Mesenchymal stem cell (in vitro differentiated cells and primary cell): Measurements from ENCODE around the gene IL9R.
"Not testable (repeated sequence)": the region's sequence is repeated elsewhere in the genome, so short reads cannot be mapped to it uniquely, and the experiment has no call there.

Experiments
- DNase-seq: peaks from one replicate; pipeline ENCODE4 v3.0.0-alpha.2; 2013
- H2AFZ ChIP-seq: one replicate; pipeline ENCODE4 v1.6.1; 2013; ENCODE audit warnings: low read depth, mild to moderate bottlenecking, control low read depth, inconsistent platforms, low read length, moderate library complexity
- H2AK5ac ChIP-seq: 2 replicates; pipeline ENCODE4 v1.6.1; 2013; ENCODE audit warnings: low read length, moderate library complexity, mild to moderate bottlenecking, inconsistent platforms; ENCODE audit not compliant: severe bottlenecking
- H2BK120ac ChIP-seq: one replicate; pipeline ENCODE4 v1.6.1; 2013; ENCODE audit warnings: low read depth, mild to moderate bottlenecking, inconsistent platforms, low read length, moderate library complexity
- H2BK12ac ChIP-seq, 2 experiments: one replicate each; pipeline ENCODE4 v1.6.1; 2013; ENCODE audit warnings: inconsistent platforms in 2 of 2, low read length in 2 of 2, mild to moderate bottlenecking in 2 of 2, moderate library complexity in 2 of 2, control low read depth in 1 of 2
- H2BK15ac ChIP-seq: one replicate; pipeline ENCODE4 v1.6.1; 2013; ENCODE audit warnings: mild to moderate bottlenecking, low read depth, inconsistent platforms; ENCODE audit not compliant: poor library complexity, severe bottlenecking
- H2BK5ac ChIP-seq: 2 replicates; pipeline ENCODE4 v1.6.1; 2013; ENCODE audit warnings: low read depth, mild to moderate bottlenecking, low read length, control low read depth, inconsistent platforms; ENCODE audit not compliant: poor library complexity, severe bottlenecking
- H3K14ac ChIP-seq, 2 experiments: one replicate each; pipeline ENCODE4 v1.6.1; 2013; ENCODE audit warnings: inconsistent platforms in 2 of 2, low read length in 2 of 2, control low read depth in 1 of 2, mild to moderate bottlenecking in 1 of 2, moderate library complexity in 1 of 2
- H3K18ac ChIP-seq, 2 experiments: one replicate each; pipeline ENCODE4 v1.6.1; 2013; ENCODE audit warnings: inconsistent platforms in 2 of 2, low read length in 2 of 2, control low read depth in 1 of 2, low read depth in 1 of 2, mild to moderate bottlenecking in 1 of 2
- H3K23ac ChIP-seq, 2 experiments: one replicate each; pipeline ENCODE4 v1.6.1; 2013; ENCODE audit warnings: inconsistent platforms in 2 of 2, low read length in 2 of 2, mild to moderate bottlenecking in 2 of 2, moderate library complexity in 2 of 2, control low read depth in 1 of 2
- H3K27ac ChIP-seq: 2 replicates; pipeline ENCODE4 v1.5.1; 2013; ENCODE audit warnings: mild to moderate bottlenecking, moderate library complexity, low read length, control low read depth, inconsistent platforms; ENCODE audit not compliant: poor library complexity, severe bottlenecking
- H3K27me3 ChIP-seq, 2 experiments: 2 replicates each; pipeline versions ENCODE4 v1.6.1 to v1.7.0; 2013; ENCODE audit warnings: low read length in 2 of 2, mild to moderate bottlenecking in 2 of 2, moderate library complexity in 2 of 2, control low read depth in 1 of 2, inconsistent platforms in 1 of 2; ENCODE audit not compliant: control insufficient read depth in 1 of 2, insufficient read depth in 1 of 2
- H3K36me3 ChIP-seq, 2 experiments: 2 replicates each; pipeline versions ENCODE4 v1.6.1 to v1.7.0; 2013; ENCODE audit warnings: low read length in 2 of 2, control low read depth in 1 of 2, inconsistent platforms in 1 of 2, low read depth in 1 of 2, mild to moderate bottlenecking in 1 of 2; ENCODE audit not compliant: insufficient read depth in 2 of 2, control insufficient read depth in 1 of 2
- H3K4ac ChIP-seq, 2 experiments: one replicate each; pipeline ENCODE4 v1.6.1; 2013; ENCODE audit warnings: inconsistent platforms in 2 of 2, low read length in 2 of 2, mild to moderate bottlenecking in 2 of 2, moderate library complexity in 2 of 2, control low read depth in 1 of 2, low read depth in 1 of 2
- H3K4me1 ChIP-seq: 2 replicates; pipeline ENCODE4 v1.6.1; 2013; ENCODE audit warnings: low read depth, low read length, control low read depth; ENCODE audit not compliant: control insufficient read depth, insufficient read depth
- H3K4me2 ChIP-seq: 2 replicates; pipeline ENCODE4 v1.6.1; 2013; ENCODE audit warnings: low read length, mild to moderate bottlenecking, inconsistent platforms; ENCODE audit not compliant: poor library complexity, severe bottlenecking
- H3K4me3 ChIP-seq, 2 experiments: 2 replicates each; pipeline versions ENCODE4 v1.5.1 to v1.7.0; 2013; ENCODE audit warnings: low read length in 2 of 2, mild to moderate bottlenecking in 2 of 2, control low read depth in 1 of 2, low read depth in 1 of 2; ENCODE audit not compliant: insufficient read depth in 1 of 2
- H3K79me1 ChIP-seq: replicated peaks from 2 replicates; pipeline ENCODE4 v1.6.1; 2013; ENCODE audit warnings: mild to moderate bottlenecking, control low read depth, low read length, inconsistent platforms; ENCODE audit not compliant: poor library complexity, severe bottlenecking
- H3K9ac ChIP-seq: 2 replicates; pipeline ENCODE4 v1.7.0; 2013; ENCODE audit warnings: mild to moderate bottlenecking, low read length, moderate library complexity
- H3K9me3 ChIP-seq: 2 replicates; pipeline ENCODE4 v1.7.0; 2013; ENCODE audit warnings: mild to moderate bottlenecking, low read length; ENCODE audit not compliant: control insufficient read depth
- H4K8ac ChIP-seq: one replicate; pipeline ENCODE4 v1.6.1; 2013; ENCODE audit warnings: inconsistent platforms, mild to moderate bottlenecking, low read length, moderate library complexity
- H4K91ac ChIP-seq: one replicate; pipeline ENCODE4 v1.6.1; 2013; ENCODE audit warnings: mild to moderate bottlenecking, low read length, inconsistent platforms
- WGBS: methylation state at CpG from one replicate; pipeline ENCODE4 v1.1.7; 2013; ENCODE audit warnings: mixed read lengths; 5-methylcytosine and 5-hydroxymethylcytosine counted together

Gene IL9R

DNA sequence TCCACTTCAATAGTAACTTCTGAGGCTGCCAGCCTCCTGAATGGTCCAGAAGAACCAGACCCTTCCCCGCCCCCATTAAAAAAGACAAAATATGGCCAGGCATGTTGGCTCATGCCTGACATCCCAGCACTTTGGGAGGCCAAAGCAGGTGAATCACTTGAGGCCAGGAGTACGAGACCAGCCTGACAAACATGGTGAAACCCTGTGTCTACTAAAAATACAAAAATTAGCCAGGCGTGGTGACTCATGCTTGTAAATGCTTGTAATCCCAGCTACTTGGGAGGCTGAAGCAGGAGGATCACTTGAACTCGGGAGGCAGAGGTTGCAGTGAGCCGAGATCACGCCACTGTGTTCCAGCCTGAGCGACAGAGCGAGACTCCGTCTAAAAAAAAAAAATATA, 2.3 kb downstream of the IL9R start:
- H4K8ac ChIP-seq, H3K14ac ChIP-seq, H2BK5ac ChIP-seq, H3K27ac ChIP-seq, H2BK120ac ChIP-seq, H2AFZ ChIP-seq, H3K79me1 ChIP-seq, H3K27me3 ChIP-seq, H3K9ac ChIP-seq, H3K18ac ChIP-seq, H3K4me2 ChIP-seq, H3K36me3 ChIP-seq, DNase-seq, H2BK15ac ChIP-seq, H3K23ac ChIP-seq, H3K4me3 ChIP-seq, H3K9me3 ChIP-seq, H3K4ac ChIP-seq, H2AK5ac ChIP-seq, H4K91ac ChIP-seq, H2BK12ac ChIP-seq, H3K4me1 ChIP-seq: not testable (repeated sequence)
- WGBS, result 76% methylated on average over 3 of the region's 9 CpGs

DNA sequence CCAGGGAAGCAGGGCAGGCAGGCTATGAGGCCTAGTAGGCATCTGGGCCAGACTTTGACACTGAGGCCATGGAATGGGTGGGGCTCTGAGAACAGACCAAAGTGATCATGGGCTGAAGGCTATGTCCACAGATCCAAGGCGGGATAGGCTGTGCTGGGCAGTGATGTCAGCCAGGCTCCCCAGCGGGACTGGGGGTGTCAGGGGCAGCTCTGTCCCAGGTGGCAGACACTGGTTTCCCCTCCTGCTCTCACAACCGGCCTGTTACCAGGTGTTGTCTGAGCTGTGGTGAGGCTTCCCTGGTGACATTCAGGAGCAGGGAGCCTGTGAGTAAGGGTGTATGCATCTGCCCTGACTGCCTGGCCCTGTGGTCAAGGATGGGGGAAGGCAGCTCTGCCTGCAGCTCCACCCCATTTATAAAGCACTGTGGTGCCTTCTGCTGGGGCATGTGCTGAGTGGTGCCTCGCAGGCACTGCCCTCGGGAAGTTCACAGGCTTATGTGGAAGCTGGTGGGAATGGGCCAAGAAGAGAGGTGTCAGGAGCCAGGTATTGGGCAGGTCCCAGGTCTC, 2.9 kb downstream of the IL9R start:
- Histone ChIP-seq H3K27ac (no peak overlapping the region), H2BK12ac (no peak overlapping the region), H3K9me3 (no peaks in the 10 kb centered on the region)

DNA sequence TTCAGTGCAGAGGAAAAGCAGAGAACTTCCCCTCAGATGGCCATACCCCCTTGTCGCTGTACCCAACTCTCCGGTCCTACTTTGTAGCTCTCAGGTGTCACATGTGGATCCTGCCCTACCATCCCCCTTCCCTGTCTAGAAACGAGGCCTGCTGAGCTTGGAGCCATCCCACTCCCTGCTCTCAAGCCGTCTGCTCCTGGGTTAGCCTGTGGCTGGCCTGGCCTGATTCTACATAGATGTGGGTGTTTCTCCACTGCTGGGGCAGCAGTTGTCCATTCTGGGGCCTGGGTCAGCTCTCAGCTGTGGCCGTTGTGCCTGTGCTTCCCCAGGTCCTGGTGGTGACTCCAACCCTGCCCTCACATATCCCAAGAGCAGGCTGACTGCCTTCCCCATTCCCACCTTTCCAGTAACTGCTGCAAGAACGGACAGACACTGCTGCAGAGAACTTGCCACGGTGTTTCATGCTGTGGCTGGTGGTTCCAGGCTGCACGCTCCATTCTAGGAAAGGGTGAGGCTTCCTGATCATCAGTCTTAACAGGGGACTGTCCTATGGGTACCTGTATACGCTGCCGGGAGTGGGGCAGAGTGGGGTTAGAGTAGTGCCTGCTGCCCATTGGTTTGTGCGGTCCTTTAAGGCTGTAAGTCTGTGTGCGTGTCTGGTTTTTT, 3.6 kb downstream of the IL9R start:
- H4K8ac ChIP-seq, result no peak overlapping the region
- no peak overlapping the region for H3K4me2 ChIP-seq
- H3K27me3 ChIP-seq, result no peaks in the 10 kb centered on the region
- H3K9me3 ChIP-seq, result no peaks in the 10 kb centered on the region
- no peak overlapping the region for H2BK12ac ChIP-seq
- no peak overlapping the region for H3K18ac ChIP-seq
- no peak overlapping the region for H2BK15ac ChIP-seq
- H2AK5ac ChIP-seq, result no peak overlapping the region
- no peak overlapping the region for H4K91ac ChIP-seq
- H2AFZ ChIP-seq, result no peak overlapping the region
- no peak overlapping the region for H3K27ac ChIP-seq
- no peak overlapping the region for H3K9ac ChIP-seq
- H2BK120ac ChIP-seq, result no peak overlapping the region
- WGBS, result 73% methylated on average over 12 of the region's 12 CpGs
- no peak overlapping the region for H2BK5ac ChIP-seq
- H3K23ac ChIP-seq, result no peak overlapping the region
- H3K4me3 ChIP-seq, result no peak overlapping the region
- DNase-seq, result no peak
- H3K79me1 ChIP-seq, result no peaks in the 10 kb centered on the region
- H3K14ac ChIP-seq, result no peak overlapping the region
- H3K4ac ChIP-seq, result no peak overlapping the region
- no peaks in the 10 kb centered on the region for H3K36me3 ChIP-seq
- no peaks in the 10 kb centered on the region for H3K4me1 ChIP-seq

More for the DNA sequence above, 2.9 kb downstream of the IL9R start:
- no peak for DNase-seq
- H2BK5ac ChIP-seq, result no peak overlapping the region
- WGBS, result 77% methylated on average over 5 of the region's 5 CpGs
- no peak overlapping the region for H2BK15ac ChIP-seq
- H3K4me1 ChIP-seq, result no peaks in the 10 kb centered on the region
- H3K23ac ChIP-seq, result no peak overlapping the region
- no peaks in the 10 kb centered on the region for H3K36me3 ChIP-seq
- H3K9ac ChIP-seq, result no peak overlapping the region
- no peaks in the 10 kb centered on the region for H3K27me3 ChIP-seq
- no peak overlapping the region for H3K4me3 ChIP-seq
- H3K18ac ChIP-seq, result no peak overlapping the region
- no peaks in the 10 kb centered on the region for H3K79me1 ChIP-seq
- H3K14ac ChIP-seq, result no peak overlapping the region
- H2BK120ac ChIP-seq, result no peak overlapping the region
- H4K91ac ChIP-seq, result no peak overlapping the region
- H4K8ac ChIP-seq, result no peak overlapping the region
- no peak overlapping the region for H2AFZ ChIP-seq
- H3K4ac ChIP-seq, result no peak overlapping the region
- no peak overlapping the region for H2AK5ac ChIP-seq
- no peak overlapping the region for H3K4me2 ChIP-seq

DNA sequence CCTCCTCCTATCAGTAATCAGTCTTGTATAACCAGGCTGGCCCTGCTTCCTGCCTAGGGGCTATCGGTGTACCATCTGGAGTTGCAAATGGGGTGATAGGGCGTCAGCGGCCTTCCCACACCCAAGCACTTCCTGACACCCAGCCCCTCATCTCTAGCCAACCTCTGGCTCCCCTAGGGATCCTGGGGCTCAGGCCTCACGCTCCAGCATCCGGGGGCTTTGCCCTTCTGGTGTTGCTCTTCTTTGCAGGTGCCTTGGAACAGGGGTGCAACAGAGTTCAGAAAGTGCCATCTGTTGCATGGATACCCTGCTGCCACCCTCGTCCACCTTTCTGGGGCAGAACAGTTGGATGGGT, 4.1 kb downstream of the IL9R start:
- H4K91ac ChIP-seq, result no peak overlapping the region
- H3K9me3 ChIP-seq, result no peaks in the 10 kb centered on the region
- no peak for DNase-seq
- no peaks in the 10 kb centered on the region for H3K27me3 ChIP-seq
- no peak overlapping the region for H3K4me3 ChIP-seq
- H3K4ac ChIP-seq, result no peak overlapping the region
- no peak overlapping the region for H2BK120ac ChIP-seq
- WGBS, result 69% methylated on average over 6 of the region's 6 CpGs
- H3K23ac ChIP-seq, result no peak overlapping the region
- no peaks in the 10 kb centered on the region for H3K79me1 ChIP-seq
- H3K18ac ChIP-seq, result no peak overlapping the region
- H4K8ac ChIP-seq, result no peak overlapping the region
- H3K36me3 ChIP-seq, result no peaks in the 10 kb centered on the region
- no peak overlapping the region for H2BK12ac ChIP-seq
- no peak overlapping the region for H3K9ac ChIP-seq
- no peak overlapping the region for H2BK15ac ChIP-seq
- H2AK5ac ChIP-seq, result no peak overlapping the region
- H3K4me1 ChIP-seq, result no peaks in the 10 kb centered on the region
- no peak overlapping the region for H2AFZ ChIP-seq
- no peak overlapping the region for H3K4me2 ChIP-seq
- no peak overlapping the region for H2BK5ac ChIP-seq
- no peak overlapping the region for H3K27ac ChIP-seq
- H3K14ac ChIP-seq, result no peak overlapping the region
